Measurements from ENCODE around the gene KRTAP12-3.

KRTAP12-3 gene

DNA sequence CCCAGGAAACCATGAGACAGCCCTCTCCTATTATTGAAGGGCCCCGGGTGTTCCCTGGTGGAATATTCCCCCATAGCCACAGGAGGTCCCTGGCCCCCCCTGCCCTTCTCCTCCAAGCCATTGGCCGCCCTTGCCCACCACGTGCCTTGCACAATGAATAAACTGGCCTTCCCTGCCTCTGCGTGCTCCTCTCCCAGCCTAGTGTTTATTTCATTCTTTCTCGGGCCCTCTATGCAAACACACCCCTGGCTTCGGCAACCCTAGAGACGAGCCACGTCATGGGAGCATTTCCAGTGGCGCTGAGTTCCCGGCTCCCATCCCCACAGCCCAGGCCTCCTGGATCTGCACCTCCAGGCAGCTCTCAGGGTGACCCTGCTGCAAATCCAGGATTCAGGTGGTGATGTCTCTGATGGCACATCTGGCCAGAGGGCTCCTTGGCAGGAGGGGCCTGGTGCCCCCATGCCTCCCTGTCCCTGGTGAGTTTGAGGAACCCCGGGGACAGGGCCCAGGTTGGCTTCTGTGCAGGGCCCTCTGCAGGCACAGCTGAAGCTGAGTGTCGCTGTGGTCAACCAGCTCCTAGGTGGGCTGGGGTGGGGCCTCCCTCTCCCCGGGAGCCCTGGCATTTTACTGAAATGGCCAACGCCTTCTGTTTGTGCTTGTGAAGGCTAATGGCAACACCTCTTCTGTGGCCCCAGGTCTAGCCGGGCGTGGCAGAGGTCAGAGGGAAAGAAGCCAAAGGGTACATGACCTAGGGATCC lies 45.4 kb downstream of the KRTAP12-3 start:
- no peak for DNase-seq (ENCODE audit: low read depth in 2 of 2)

DNA sequence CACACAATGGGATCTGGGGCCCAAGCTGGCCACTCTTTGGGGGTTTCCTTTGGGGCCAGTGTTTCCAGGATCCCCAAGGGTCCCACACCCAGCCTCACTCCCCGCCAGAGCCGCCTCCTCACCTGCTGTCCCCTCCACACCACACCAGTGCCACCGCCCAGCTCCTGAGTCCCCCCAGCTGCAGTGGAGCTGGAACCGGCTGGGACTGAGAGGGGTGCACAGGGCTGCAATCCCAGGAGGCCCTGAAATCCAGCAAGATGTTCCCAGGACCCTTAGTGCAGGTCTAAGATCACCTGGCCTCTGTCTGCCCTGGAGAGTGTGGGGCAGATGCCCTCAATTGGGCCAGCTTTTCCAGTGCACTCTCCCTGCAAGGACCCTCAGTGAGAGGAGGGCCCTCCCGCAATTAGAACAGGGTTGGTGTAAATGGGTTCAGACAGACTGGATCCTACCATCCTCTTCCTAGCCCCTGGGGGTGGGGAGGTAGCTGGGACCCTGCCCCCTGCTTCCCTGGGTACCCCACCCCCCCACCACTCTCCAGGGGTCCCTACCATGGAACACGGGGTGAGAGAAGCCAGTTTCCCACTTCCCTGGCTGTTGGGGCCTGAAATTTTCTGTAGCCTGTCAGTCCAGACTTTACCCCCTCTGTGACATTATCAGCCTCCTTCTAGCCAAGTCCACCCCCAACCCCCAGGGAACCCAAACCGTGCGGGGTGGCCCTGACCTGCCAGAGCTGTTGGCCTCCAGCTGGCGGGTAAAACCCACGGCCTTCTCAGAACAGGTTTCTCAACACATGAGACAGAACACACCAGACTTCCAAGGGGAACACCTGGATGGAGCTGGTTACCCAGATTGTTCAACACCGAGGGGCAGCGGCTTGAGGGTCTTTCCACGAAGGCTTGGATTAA lies 46.3 kb downstream of the KRTAP12-3 start:
- no peak for DNase-seq (ENCODE audit: low read depth in 2 of 2)

DNA sequence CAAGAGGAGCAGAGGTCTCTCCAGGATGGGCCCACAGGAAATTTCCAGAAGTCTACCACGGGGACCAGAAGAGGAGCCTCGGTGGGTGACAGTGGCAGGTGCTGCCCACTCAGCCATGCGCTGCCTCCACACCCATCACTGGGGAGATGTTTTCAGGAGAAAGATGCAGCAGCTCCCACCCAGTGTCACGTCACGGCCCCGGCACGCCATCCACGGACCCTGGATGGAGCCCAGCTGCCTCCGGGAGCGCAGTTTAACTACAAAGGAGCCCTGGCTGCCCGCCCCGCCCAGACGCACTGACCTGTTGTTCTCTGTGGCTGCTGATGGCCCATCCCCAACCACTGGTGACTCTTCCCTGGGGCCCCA lies 46.9 kb downstream of the KRTAP12-3 start:
- no peak for DNase-seq (ENCODE audit: low read depth in 2 of 2)

GRCh38 chr21:44706026-44706705 lies 48.4 kb downstream of the KRTAP12-3 start:
- DNase-seq (ENCODE audit: low read depth in 2 of 2) = no peak

GRCh38 chr21:44706706-44707581 lies 49.2 kb downstream of the KRTAP12-3 start:
- no peak for DNase-seq (ENCODE audit: low read depth in 2 of 2)
